HCT116 (cell line): ENCODE results near the gene PSD. TPM values are rescaled to one million over a fixed set of nuclear protein-coding genes. Genes with fewer than 3 reads are reported as not detected.

Source experiments
- ATAC-seq: fragments of 200-7000 bp; cut with Tn5 transposase; 2 replicates; pipeline ENCODE4 v1.9.1; 2020; ENCODE audit warnings: mild to moderate bottlenecking, moderate library complexity
- BruUV-seq: library from RNA; stranded (reverse); fragments of 400-500 nt; replicated peaks from 2 replicates; lab custom pipeline; 2021; lab: Mats Ljungman, UMichigan
- CTCF ChIA-PET: fragments of 300-600 bp; sonication (Branson Sonifier 250); formaldehyde crosslinking; loops from one replicate; lab custom pipeline; 2021; ENCODE audit warnings: antibody characterized with exemption; lab: Charles Lee
- POLR2A ChIA-PET: fragments of 300-600, 350-600 bp; sonication (Branson Sonifier 250); formaldehyde crosslinking; loops from one replicate; lab custom pipeline; 2021; ENCODE audit warnings: antibody characterized with exemption; lab: Charles Lee
- RAD21 ChIA-PET, 2 experiments: fragments of 300-600 bp; sonication (Branson Sonifier 250); formaldehyde crosslinking; loops; one replicate each; lab custom pipeline; 2023; ENCODE audit warnings: low total read pairs in 2 of 2; ENCODE audit not compliant: uncharacterized antibody in 2 of 2, unreplicated experiment in 2 of 2, low non-redundant PET in 1 of 2; lab: Charles Lee
- DNase-seq: peaks from one replicate; pipeline ENCODE4 v3.0.0-alpha.2; 2010; ENCODE audit warnings: low read depth, low spot score
- H2AFZ ChIP-seq: fragments of 200-600 bp; shearing (Covaris generic), sonication (generic); 2 replicates; pipeline ENCODE4 v1.6.1; 2017; ENCODE audit warnings: low read depth, mixed run types, mixed read lengths, antibody characterized with exemption, low read length; ENCODE audit not compliant: poor library complexity, severe bottlenecking
- H3K27ac ChIP-seq: 2 replicates; pipeline ENCODE4 v1.5.1; 2012; ENCODE audit warnings: low read depth, low read length
- H3K27me3 ChIP-seq: fragments of 200-600 bp; sonication (generic); 2 replicates; pipeline ENCODE4 v1.6.1; 2016; ENCODE audit warnings: mixed run types, low read length, mixed read lengths; ENCODE audit not compliant: insufficient read depth
- H3K36me3 ChIP-seq, 2 experiments: fragments of 200-500 bp in 1 of 2; fragments of 200-600 bp in 1 of 2; sonication (Bioruptor generic) in 1 of 2; sonication (generic) in 1 of 2; 2 replicates each; pipeline versions ENCODE4 v1.5.1 to v1.6.1; 2014 to 2016; ENCODE audit warnings: low read length in 2 of 2, inconsistent platforms in 1 of 2, mixed read lengths in 1 of 2, mixed run types in 1 of 2; ENCODE audit not compliant: insufficient read depth in 2 of 2, control insufficient read depth in 1 of 2
- H3K4me1 ChIP-seq, 2 experiments: fragments of 200-600 bp in 1 of 2; sonication (generic) in 1 of 2; 2 replicates each; pipeline versions ENCODE4 v1.5.1 to v1.6.1; 2012 to 2017; ENCODE audit warnings: low read length in 2 of 2, inconsistent platforms in 1 of 2, mild to moderate bottlenecking in 1 of 2, mixed read lengths in 1 of 2, mixed run types in 1 of 2, moderate library complexity in 1 of 2; ENCODE audit not compliant: insufficient read depth in 2 of 2, control insufficient read depth in 1 of 2
- H3K4me2 ChIP-seq: fragments of 200-600 bp; sonication (generic); 2 replicates; pipeline ENCODE4 v1.6.1; 2017; ENCODE audit warnings: mixed run types, low read length, mixed read lengths
- H3K4me3 ChIP-seq, 2 experiments: fragments of 200-600 bp in 1 of 2; sonication (generic) in 1 of 2; replicated peaks in 1 of 2; 2 replicates each; pipeline ENCODE4 v1.5.1; 2011 to 2016; ENCODE audit warnings: low read length in 2 of 2, control low read depth in 1 of 2, low read depth in 1 of 2, mild to moderate bottlenecking in 1 of 2, mixed read lengths in 1 of 2, mixed run types in 1 of 2
- H3K79me2 ChIP-seq: fragments of 200-600 bp; sonication (generic); 2 replicates; pipeline ENCODE4 v1.6.1; 2017; ENCODE audit warnings: mild to moderate bottlenecking, mixed run types, low read length, moderate library complexity, mixed read lengths; ENCODE audit not compliant: insufficient read depth
- H3K9ac ChIP-seq: fragments of 200-600 bp; sonication (generic); 2 replicates; pipeline ENCODE4 v1.6.1; 2016; ENCODE audit warnings: low read length, mixed read lengths
- H3K9me2 ChIP-seq: fragments of 200-600 bp; sonication (generic), shearing (Covaris generic); 2 replicates; pipeline ENCODE4 v1.6.1; 2017; ENCODE audit warnings: mixed run types, mild to moderate bottlenecking, moderate library complexity; ENCODE audit not compliant: insufficient read depth
- H3K9me3 ChIP-seq, 2 experiments: fragments of 200-500 bp in 1 of 2; fragments of 200-600 bp in 1 of 2; sonication (Bioruptor generic) in 1 of 2; sonication (generic) in 1 of 2; 2 replicates each; pipeline ENCODE4 v1.6.1; 2014 to 2017; ENCODE audit warnings: low read length in 2 of 2, mixed read lengths in 2 of 2, inconsistent platforms in 1 of 2, low read depth in 1 of 2, mild to moderate bottlenecking in 1 of 2, mixed run types in 1 of 2, moderate library complexity in 1 of 2; ENCODE audit not compliant: control insufficient read depth in 1 of 2, insufficient read depth in 1 of 2
- H4K20me1 ChIP-seq: fragments of 200-600 bp; sonication (generic), shearing (Covaris generic); 2 replicates; pipeline ENCODE4 v1.6.1; 2017; ENCODE audit warnings: mixed run types, mild to moderate bottlenecking, moderate library complexity; ENCODE audit not compliant: insufficient read depth
- ELF1 ChIP-seq: IDR thresholded peaks from 2 replicates; pipeline ENCODE4 v1.6.1; 2012; ENCODE audit warnings: low read depth, borderline replicate concordance
- POLR2AphosphoS5 ChIP-seq: IDR thresholded peaks from 2 replicates; pipeline ENCODE4 v1.6.1; 2011; ENCODE audit warnings: mild to moderate bottlenecking, low read depth, low read length, moderate library complexity
- SP1 ChIP-seq: IDR thresholded peaks from 2 replicates; pipeline ENCODE4 v1.6.1; 2012; ENCODE audit warnings: low read depth
- TCF7L2 ChIP-seq: IDR thresholded peaks from 2 replicates; pipeline ENCODE4 v1.7.0; 2011; ENCODE audit warnings: borderline replicate concordance, inconsistent platforms; ENCODE audit not compliant: insufficient read depth, insufficient read length; ENCODE audit errors: extremely low read depth
- YY1 ChIP-seq: IDR thresholded peaks from 2 replicates; pipeline ENCODE4 v1.6.1; 2011; ENCODE audit warnings: low read length, low read depth, moderate library complexity, mild to moderate bottlenecking; ENCODE audit not compliant: insufficient replicate concordance; ENCODE audit errors: extremely low read depth
- ZFX ChIP-seq: fragments of 450-650 bp; IDR thresholded peaks from 2 replicates; pipeline ENCODE4 v1.6.1; 2017
- intact Hi-C: fragments of 100-400 bp; cut with micrococcal nuclease; formaldehyde crosslinking; loops from 2 replicates; pipeline ENCODE4 v1.10.0; 2022
- total RNA-seq: library from RNA; stranded (reverse); gene quantifications from one replicate; pipeline ENCODE4 v1.2.1, GENCODE V29; 2021; ENCODE audit not compliant: unreplicated experiment
- TF ChIP-seq, protein P1 (sequence below), 3 experiments: fragments of 200-600 bp in 1 of 3; sonication (generic) in 1 of 3; IDR thresholded peaks in 2 of 3; conservative IDR thresholded peaks in 1 of 3; 2 replicates each; pipeline ENCODE4 v1.5.1; 2012 to 2017; ENCODE audit warnings: low read depth in 2 of 3, low read length in 2 of 3, antibody characterized with exemption in 1 of 3, borderline replicate concordance in 1 of 3, control low read depth in 1 of 3, mild to moderate bottlenecking in 1 of 3, mixed read lengths in 1 of 3, mixed run types in 1 of 3, moderate library complexity in 1 of 3; ENCODE audit not compliant: insufficient read depth in 1 of 3

The PSD gene
- total RNA-seq, 1 experiment from 2014 or later: 9.7 TPM

GRCh38 chr10:102422545-102423129, 4.1 kb upstream of the PSD start:
- TF ChIP-seq YY1 (peak; percentile 86), POLR2AphosphoS5 (peak; percentile 81), ZFX (peak; percentile 59), ELF1 (no peak), SP1 (no peak), TCF7L2 (peak; percentile 58)
- TF ChIP-seq, protein P1, sequence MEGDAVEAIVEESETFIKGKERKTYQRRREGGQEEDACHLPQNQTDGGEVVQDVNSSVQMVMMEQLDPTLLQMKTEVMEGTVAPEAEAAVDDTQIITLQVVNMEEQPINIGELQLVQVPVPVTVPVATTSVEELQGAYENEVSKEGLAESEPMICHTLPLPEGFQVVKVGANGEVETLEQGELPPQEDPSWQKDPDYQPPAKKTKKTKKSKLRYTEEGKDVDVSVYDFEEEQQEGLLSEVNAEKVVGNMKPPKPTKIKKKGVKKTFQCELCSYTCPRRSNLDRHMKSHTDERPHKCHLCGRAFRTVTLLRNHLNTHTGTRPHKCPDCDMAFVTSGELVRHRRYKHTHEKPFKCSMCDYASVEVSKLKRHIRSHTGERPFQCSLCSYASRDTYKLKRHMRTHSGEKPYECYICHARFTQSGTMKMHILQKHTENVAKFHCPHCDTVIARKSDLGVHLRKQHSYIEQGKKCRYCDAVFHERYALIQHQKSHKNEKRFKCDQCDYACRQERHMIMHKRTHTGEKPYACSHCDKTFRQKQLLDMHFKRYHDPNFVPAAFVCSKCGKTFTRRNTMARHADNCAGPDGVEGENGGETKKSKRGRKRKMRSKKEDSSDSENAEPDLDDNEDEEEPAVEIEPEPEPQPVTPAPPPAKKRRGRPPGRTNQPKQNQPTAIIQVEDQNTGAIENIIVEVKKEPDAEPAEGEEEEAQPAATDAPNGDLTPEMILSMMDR (IDR thresholded peaks at IDR 0.05 in 2 of 3, conservative IDR thresholded peaks at IDR 0.05 in 1 of 3; ENCODE audit: borderline replicate concordance in 1 of 3, insufficient read depth in 1 of 3, low read depth in 2 of 3, low read length in 2 of 3): peak in 2 of 3 experiments; percentile 95 to 96; a peak in 4 of 6 replicates
- peak; percentile 86 for DNase-seq
- Histone ChIP-seq H3K27ac (peak overlapping the region; percentile 77), H3K9me3 (no peaks in the 10 kb centered on the region), H3K27me3 (no peaks in the 10 kb centered on the region), H4K20me1 (no peaks in the 10 kb centered on the region), H3K36me3 (peaks cover 0 to 11% of the 10 kb centered on the region in 2 experiments; a peak in 1 of 4 replicates), H2AFZ (no peak overlapping the region), H3K4me2 (peak overlapping the region; percentile 93), H3K9ac (peak overlapping the region; percentile 87), H3K4me1 (peaks cover 15 to 42% of the 10 kb centered on the region in 2 experiments; a peak in 3 of 4 replicates), H3K9me2 (no peaks in the 10 kb centered on the region), H3K4me3 (peak overlapping the region; percentile 87 to 94), H3K79me2 (peaks cover 11% of the 10 kb centered on the region)
- peak; percentile 62 for ATAC-seq
- intact Hi-C loops: loop anchor here (1.0 to 5.0 kb wide), 6 partner anchors 27 to 253 kb away; partner anchors contain the start of genes ACTR1A and SUFU
- ChIA-PET RAD21 (interaction anchor here (0.7 to 2.2 kb wide), 8 partner anchors 9 to 253 kb away, joined by 3 to 6 read pairs (median 4); partner anchors contain the start of genes CUEDC2 (in 2 of the 2) and C10orf95 (in 1 of the 2)), CTCF (interaction anchor here (0.7 to 4.7 kb wide), 25 partner anchors 9 to 295 kb away, joined by 3 to 98 read pairs (median 4); partner anchors contain the start of genes ACTR1A, CUEDC2, ELOVL3 and GBF1), POLR2A (interaction anchor here (0.9 to 4.2 kb wide), 10 partner anchors 8 to 253 kb away, joined by 3 to 47 read pairs (median 6); partner anchors contain the start of genes C10orf95, CUEDC2 and NFKB2)
- no TSS peak for BruUV-seq
